NCI-H2171 treated with DMSO at 0.1 percent for 48 hours (cell line): ENCODE measurements around the gene SURF2.
A peak's percentile ranks its signal among the peaks of the same experiment; 100 is the strongest.
"Not testable (repeated sequence)": the region's sequence is repeated elsewhere in the genome, so short reads cannot be mapped to it uniquely, and the experiment has no call there.

Source experiments
- DNase-seq: peaks from one replicate; lab custom pipeline; 2025; lab: John Stamatoyannopoulos, UW

The SURF2 gene

DNA sequence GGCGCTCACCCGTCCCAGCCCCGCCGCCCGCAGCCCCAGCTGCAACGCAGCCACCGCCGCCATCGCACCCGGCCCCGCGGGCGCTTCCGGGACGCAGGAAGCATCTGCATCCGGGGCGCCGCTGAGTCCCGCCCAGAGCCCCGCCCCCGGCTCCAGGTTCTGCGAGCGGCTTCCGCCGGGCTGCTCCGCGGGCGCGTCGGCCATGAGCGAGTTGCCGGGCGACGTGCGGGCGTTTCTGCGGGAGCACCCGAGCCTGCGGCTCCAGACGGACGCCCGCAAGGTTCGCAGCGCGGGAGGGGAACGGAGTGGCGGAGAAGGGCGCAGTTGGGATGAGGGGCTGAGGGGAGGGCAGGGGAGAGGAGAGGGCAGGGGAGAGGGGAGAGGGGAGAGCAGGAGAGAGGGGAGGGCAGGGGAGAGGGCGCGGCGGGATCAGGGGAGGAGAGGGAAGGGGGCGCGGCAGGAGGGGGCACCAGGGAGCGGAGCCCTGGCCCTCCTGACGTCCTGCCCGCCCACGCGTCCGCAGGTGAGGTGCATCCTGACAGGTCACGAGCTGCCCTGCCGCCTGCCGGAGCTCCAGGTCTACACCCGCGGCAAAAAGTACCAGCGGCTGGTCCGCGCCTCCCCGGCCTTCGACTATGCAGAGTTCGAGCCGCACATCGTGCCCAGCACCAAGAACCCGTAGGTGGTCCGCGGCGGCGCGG is at the start of gene SURF2, which contains the start of gene SURF1:
SURF2 (plus strand) TSS at position 160 of the 701 bp plus-strand sequence; CDS start at position 203, 43 bp downstream.
SURF1 (minus strand) TSS at position 97 of the 701 bp plus-strand sequence; CDS start at position 63, 34 bp downstream.
- peak; percentile 83 for DNase-seq

DNA sequence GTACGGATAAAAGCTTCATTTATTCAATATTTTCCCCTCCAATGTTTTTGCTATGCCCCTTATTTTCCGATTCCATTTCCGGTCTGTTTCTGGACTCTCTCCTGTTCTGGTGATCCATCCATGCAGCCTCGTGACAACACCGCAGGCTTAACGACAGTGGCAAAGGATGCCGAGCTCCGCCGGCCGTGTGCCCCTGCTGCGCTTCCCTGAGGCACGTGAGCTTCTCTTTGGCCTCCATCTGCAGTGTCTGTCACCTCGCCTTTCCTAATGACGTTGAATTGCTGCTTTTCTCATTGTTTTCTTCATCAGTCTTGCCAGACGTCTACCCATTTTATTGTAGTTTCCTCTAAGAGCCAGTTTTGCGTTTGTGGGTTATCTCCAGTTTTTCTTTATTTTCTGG is 49.0 kb upstream of the SURF2 start:
- no peak for DNase-seq

- no peak for DNase-seq
Measured at GRCh38 chr9:133309608-133310007, 46.7 kb upstream of the SURF2 start.

GRCh38 chr9:133315997-133316396 is 40.4 kb upstream of the SURF2 start:
- no peak for DNase-seq

DNA sequence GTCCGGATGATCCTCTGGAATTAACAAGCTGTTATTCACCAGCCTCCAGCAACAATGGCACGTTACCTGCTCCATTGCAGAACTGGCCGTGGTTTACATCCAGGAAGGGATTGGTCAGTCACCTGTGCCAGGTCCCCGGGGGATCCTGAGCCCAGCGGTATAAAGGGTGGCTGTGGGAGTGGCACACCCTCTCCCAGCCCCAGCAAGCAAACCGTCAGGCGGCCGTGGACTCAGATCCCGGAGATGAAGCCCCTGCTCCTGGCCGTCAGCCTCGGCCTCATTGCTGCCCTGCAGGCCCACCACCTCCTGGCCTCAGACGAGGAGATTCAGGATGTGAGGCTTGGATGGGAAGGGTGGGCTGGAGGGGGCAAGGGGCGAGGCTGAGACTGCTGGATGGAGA is 38.8 kb upstream of the SURF2 start:
- DNase-seq = not testable (repeated sequence)

- no peak for DNase-seq
Measured at GRCh38 chr9:133320421-133320881, 35.9 kb upstream of the SURF2 start.

GRCh38 chr9:133321411-133321935 is 34.9 kb upstream of the SURF2 start:
- DNase-seq = no peak

DNA sequence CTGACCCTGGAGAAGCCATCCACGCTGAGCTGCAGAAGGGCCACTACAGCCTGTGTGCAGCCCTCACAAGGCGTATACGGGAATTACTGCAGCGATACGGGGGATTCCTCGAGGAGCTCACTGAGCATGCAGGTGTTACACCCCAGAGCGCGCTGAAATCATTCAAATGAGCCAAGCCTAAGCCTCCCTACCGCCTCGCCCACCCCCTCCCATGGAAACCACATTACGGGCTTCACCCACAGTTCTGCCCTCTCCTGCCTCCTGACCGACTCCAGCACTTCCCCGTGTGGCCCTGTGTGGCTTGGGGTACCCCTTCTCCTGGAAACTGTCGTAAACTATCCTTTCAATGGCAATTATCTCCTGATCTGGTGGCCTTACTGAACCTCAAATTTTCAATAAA is 33.6 kb upstream of the SURF2 start:
- no peak for DNase-seq

DNA sequence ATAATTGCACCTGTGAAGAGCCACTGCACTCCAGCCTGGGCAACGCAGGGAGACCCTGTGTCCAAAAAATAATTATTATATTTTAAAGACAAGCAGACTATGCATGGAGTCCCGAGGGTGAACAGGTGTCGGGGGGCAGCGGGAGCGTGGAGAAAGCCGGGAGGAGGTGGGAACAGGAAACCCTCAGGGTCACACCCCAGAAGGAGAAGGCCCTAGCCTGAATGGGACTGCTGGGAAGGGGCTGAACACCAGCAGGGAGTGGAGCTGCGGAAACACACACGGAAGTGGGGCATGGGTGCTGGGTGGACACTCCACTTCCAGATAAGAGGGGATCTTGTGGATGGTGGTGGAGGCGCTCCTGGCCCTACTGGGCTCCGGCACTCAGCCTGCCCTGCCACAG is 33.1 kb upstream of the SURF2 start:
- no peak for DNase-seq

GRCh38 chr9:133323991-133324703 is 32.2 kb upstream of the SURF2 start:
- DNase-seq = no peak

- not testable (repeated sequence) for DNase-seq
Measured at GRCh38 chr9:133327021-133327420, 29.3 kb upstream of the SURF2 start.

DNA sequence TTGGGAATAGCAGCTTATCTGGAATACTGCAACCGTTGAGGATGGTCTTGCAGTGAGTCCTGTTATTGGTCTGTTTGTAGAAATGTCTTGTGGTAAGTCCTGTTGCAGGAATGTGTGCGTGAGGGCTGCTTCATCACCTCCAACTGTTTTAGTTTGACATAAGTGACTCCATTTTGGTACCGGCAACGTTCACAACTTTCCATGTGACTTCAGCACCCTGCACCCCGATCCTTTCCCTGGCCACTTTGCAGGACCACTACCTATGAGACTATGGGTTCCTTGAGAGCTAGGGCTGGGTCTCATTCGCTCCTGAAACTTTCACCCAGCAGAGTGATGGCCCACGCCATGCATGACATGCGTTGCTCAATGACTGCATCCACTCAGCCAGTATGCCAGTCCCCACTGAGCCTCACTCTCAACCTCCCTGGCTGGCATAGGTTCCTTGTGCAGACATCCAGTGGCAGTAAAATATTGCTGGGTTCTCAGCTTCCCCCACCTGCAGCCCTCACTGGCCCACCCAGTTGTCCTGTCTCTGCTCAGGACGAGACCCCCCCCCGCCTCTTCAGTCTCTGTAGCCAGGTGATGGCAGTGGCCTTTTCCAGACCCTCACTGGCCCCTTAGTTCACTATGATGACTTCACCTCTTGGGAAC is 28.4 kb upstream of the SURF2 start:
- DNase-seq = no peak

DNA sequence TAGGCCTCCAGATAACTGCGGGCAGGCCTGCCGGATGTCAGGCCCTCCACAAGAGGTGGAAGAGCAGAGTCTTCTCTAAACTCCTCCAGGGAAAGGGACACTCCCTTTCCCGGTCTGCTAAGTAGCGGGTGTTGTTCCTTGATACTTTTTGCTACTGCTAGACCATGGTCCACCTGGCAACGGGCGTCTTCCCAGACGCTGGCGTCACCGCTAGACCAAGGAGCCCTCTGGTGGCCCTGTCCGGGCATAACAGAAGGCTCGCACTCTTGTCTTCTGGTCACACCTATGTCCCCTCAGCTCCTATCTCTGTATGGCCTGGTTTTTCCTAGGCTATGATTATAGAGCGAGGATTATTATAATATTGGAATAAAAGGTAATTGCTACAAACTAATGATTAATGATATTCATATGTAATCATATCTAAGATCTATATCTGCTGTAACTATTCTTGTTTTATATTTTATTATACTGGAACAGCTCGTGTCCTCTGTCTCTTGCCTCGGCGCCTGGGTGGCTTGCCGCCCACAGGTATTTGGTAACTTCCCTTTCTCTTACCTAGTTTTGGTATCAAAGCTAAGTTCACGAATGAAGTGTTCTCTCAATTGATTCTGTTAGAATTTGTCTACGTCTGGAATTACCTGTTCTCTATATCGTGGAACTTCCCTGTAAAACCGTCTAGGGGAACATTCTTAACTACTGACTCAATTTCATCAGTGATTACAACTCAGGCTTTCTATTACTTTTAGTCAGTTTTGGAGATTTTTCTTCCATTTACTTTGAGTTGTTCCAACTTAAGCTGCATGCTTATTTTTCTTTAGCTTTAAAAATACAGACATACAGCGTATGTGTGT is 26.8 kb upstream of the SURF2 start:
- peak; percentile 44 for DNase-seq

DNA sequence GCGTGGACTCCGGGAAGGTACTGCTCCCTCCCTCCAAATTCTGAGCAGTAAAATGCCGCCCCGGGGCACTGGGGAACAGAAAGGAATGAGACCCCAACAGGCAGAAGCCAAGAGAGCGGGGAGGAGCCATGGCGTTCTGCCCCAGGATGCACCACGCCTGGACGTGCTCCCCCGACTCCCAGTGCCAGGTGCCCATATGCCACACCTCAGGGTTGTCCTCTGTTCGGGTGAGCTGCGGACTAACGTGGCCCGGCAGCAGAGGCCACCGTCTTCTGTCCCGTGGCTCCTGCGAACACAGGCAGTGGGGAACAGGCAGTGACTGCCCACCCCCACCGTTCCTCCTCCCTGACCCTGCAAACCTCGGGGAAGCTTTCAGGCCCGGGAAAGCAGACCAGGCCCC is 25.1 kb upstream of the SURF2 start:
- no peak for DNase-seq

DNA sequence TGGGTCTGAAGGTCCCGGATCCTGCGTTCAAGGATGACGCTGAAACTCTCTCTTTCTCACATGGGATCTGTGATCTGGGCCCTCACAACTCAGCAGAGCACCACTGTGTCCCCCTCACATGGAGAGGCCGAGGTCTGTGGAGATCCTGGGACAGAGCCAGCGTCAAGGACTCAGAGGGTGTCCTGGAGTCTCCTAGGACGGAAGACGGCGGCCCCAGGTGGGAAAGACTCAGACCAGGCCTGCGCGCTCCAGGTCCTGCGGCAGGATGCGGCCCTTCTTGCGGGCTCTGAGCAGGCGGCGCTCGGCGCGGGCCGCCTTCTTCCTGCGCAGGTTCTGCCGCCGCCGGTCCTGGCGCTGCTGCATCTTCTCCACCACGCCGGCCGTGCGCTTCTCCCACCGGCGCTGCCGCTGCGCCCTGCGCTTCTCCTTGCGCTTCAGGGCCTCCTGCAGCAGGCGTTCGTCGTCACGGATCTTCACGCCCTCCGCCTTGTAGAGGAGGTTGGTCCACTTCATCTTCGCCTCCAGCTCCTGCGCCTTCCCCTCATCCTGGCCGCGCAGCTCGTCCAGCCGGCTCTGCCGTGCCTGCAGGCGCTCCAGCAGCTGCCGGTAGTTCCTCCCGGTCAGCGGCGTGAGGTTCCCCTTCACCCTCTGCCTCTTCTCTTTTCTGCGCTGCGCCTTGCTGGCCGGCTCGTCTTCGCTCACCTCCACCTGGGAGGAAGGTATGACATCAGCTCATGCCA is 24.5 kb upstream of the SURF2 start:
- DNase-seq = no peak

GRCh38 chr9:133332381-133332730 is 24.0 kb upstream of the SURF2 start:
- DNase-seq = no peak

DNA sequence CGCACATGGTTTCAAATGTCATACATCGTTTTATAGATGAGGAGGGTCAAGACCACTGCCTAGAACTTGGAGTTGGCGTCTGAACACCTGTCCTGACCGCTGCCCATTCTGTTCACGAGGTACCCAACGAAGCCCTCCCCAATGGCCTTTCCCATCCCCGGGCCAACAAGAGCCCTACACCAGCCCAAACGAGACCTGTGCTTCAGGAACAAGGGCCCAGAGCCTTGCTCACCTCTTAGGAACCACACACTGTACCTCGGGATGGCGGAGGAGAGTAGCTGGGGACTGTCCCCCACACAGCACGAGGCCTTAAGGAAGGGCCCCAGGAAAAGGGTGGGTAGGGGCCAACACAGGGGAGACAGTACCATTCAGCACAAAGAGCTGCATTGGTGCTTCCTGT is 23.3 kb upstream of the SURF2 start:
- no peak for DNase-seq

- DNase-seq = no peak
Measured at GRCh38 chr9:133333566-133333965, 22.8 kb upstream of the SURF2 start.

DNA sequence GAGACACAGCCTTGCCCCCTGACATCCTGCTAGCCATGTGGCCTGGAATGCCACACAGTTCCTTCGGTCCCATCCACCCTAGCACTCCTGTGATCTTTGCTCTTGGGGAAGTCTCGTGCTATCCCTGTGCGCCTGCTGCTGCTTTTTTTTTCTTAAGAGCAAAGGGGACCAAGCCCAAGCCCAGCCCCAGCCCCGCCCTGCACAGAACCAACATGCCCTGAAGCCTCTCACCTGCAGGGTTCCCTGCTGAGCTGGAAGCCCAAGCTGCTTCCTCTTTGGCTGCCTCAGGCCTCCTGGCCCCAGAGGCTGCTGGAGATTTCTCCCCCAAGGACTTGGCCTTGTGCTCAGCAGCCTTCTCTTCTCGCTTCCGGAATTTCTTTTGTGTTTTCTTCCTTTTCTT is 22.2 kb upstream of the SURF2 start:
- DNase-seq = no peak

GRCh38 chr9:133334888-133335287 is 21.5 kb upstream of the SURF2 start:
- not testable (repeated sequence) for DNase-seq
